ENCODE data around the gene FOLR2. TPM values are rescaled to one million over a fixed set of nuclear protein-coding genes. Genes with fewer than 3 reads are reported as not detected.

The FOLR2 gene
- total RNA-seq, 1 donor from 2014 or later = 28.1 TPM

GRCh38 chr11:72223615-72224563 is 7.3 kb downstream of the FOLR2 start:
- DNase-seq (peak; percentile 83), ATAC-seq (peak; percentile 86)
- H3K4me1 ChIP-seq = peaks cover 25% of the 10 kb centered on the region
- H3K9me3 ChIP-seq = no peaks in the 10 kb centered on the region
- H3K27me3 ChIP-seq (ENCODE audit: low read depth) = no peaks in the 10 kb centered on the region
- H3K4me3 ChIP-seq = peak overlapping the region; percentile 81
- peak overlapping the region; percentile 95 for H3K27ac ChIP-seq
- TF ChIP-seq CTCF (IDR thresholded peaks at IDR 0.05) = no peak
- peaks cover 21% of the 10 kb centered on the region for H3K36me3 ChIP-seq
- intact Hi-C loops (cut with DNase I) = no loop called here

GRCh38 chr11:72224564-72225410 is 8.2 kb downstream of the FOLR2 start, which contains the start of gene INPPL1:
Gene INPPL1 (plus strand): TSS chr11:72224767. CDS start chr11:72224985, 218 bp downstream.
- intact Hi-C loops (cut with DNase I) = no loop called here
- H3K9me3 ChIP-seq = no peaks in the 10 kb centered on the region
- H3K36me3 ChIP-seq = peaks cover 30% of the 10 kb centered on the region
- no peaks in the 10 kb centered on the region for H3K27me3 ChIP-seq (ENCODE audit: low read depth)
- ATAC-seq (peak; percentile 0 to 7), DNase-seq (peak; percentile 73)
- H3K27ac ChIP-seq = peak within 1 kb of the TSS; percentile 95
- TF ChIP-seq CTCF (IDR thresholded peaks at IDR 0.05) = no peak
- peaks cover 25% of the 10 kb centered on the region for H3K4me1 ChIP-seq
- H3K4me3 ChIP-seq = peak within 1 kb of the TSS; percentile 81

GRCh38 chr11:72225411-72225951 is 8.9 kb downstream of the FOLR2 start:
- DNase-seq = peak; percentile 43
- peak overlapping the region; percentile 81 for H3K4me3 ChIP-seq
- H3K4me1 ChIP-seq = peaks cover 25% of the 10 kb centered on the region
- intact Hi-C loops (cut with DNase I) = no loop called here
- no peaks in the 10 kb centered on the region for H3K27me3 ChIP-seq (ENCODE audit: low read depth)
- no peak for TF ChIP-seq CTCF (IDR thresholded peaks at IDR 0.05)
- peak overlapping the region; percentile 95 for H3K27ac ChIP-seq
- no peaks in the 10 kb centered on the region for H3K9me3 ChIP-seq
- no peak for ATAC-seq
- peaks cover 37% of the 10 kb centered on the region for H3K36me3 ChIP-seq

GRCh38 chr11:72226701-72227100 is 10.1 kb downstream of the FOLR2 start:
- Histone ChIP-seq H3K27me3 (ENCODE audit: low read depth) (no peaks in the 10 kb centered on the region), H3K9me3 (no peaks in the 10 kb centered on the region), H3K4me3 (no peak overlapping the region), H3K36me3 (peaks cover 49% of the 10 kb centered on the region), H3K4me1 (peaks cover 23% of the 10 kb centered on the region), H3K27ac (no peak overlapping the region)
- intact Hi-C loops (cut with DNase I) = no loop called here
- TF ChIP-seq CTCF (IDR thresholded peaks at IDR 0.05) = no peak
- DNase-seq = no peak
- ATAC-seq = no peak
